HL-60 (cell line): ENCODE data around the gene A4GALT.

Source experiments
- DNase-seq, 2 experiments: peaks; one replicate each; pipeline ENCODE4 v3.0.0-alpha.2; 2010 to 2020; ENCODE audit warnings: low read depth in 1 of 2, low spot score in 1 of 2
- H3K27ac ChIP-seq: fragments of 250-450 bp; sonication (Bioruptor Pico); replicated peaks from 2 replicates; pipeline ENCODE4 v1.5.1; 2020; ENCODE audit warnings: mild to moderate bottlenecking, moderate library complexity
- H3K27me3 ChIP-seq: fragments of 250-450 bp; sonication (Bioruptor Pico); 2 replicates; pipeline ENCODE4 v1.5.1; 2021; ENCODE audit warnings: mild to moderate bottlenecking, moderate library complexity; ENCODE audit not compliant: insufficient read depth, poor library complexity, severe bottlenecking
- H3K4me3 ChIP-seq: replicated peaks from 2 replicates; pipeline ENCODE4 v1.5.1; 2011; ENCODE audit warnings: mild to moderate bottlenecking, control low read depth, low read length; ENCODE audit not compliant: insufficient read depth
- CTCF ChIP-seq: IDR thresholded peaks from one replicate; pipeline ENCODE4 v1.5.1; 2011; ENCODE audit warnings: low read length, control low read depth, inconsistent platforms; ENCODE audit not compliant: insufficient read depth
- GABPA ChIP-seq: IDR thresholded peaks from 2 replicates; pipeline ENCODE4 v1.6.1; 2012; ENCODE audit warnings: low read depth
- POLR2AphosphoS5 ChIP-seq: IDR thresholded peaks from 2 replicates; pipeline ENCODE4 v1.6.1; 2012; ENCODE audit warnings: low read depth
- REST ChIP-seq: IDR thresholded peaks from 2 replicates; pipeline ENCODE4 v1.6.1; 2012; ENCODE audit warnings: low read depth; ENCODE audit not compliant: insufficient replicate concordance
- SPI1 ChIP-seq: IDR thresholded peaks from 2 replicates; pipeline ENCODE4 v1.6.1; 2012; ENCODE audit warnings: low read depth, mild to moderate bottlenecking, borderline replicate concordance

Gene A4GALT

GRCh38 chr22:42768385-42769035 lies 47.8 kb upstream of the A4GALT start:
- H3K27me3 ChIP-seq: no peaks in the 10 kb centered on the region
- no peak for DNase-seq
- no peak overlapping the region for H3K27ac ChIP-seq
- H3K4me3 ChIP-seq: no peak overlapping the region
- TF ChIP-seq SPI1 (no peak), GABPA (no peak), POLR2AphosphoS5 (no peak), REST (no peak)

- Histone ChIP-seq H3K27me3 (no peaks in the 10 kb centered on the region), H3K27ac (peak overlapping the region; percentile 43), H3K4me3 (no peak overlapping the region)
- TF ChIP-seq GABPA (no peak), REST (no peak), SPI1 (peak; percentile 89), POLR2AphosphoS5 (peak; percentile 69), CTCF (no peak)
- DNase-seq: peak; percentile 35 to 88
Observed at GRCh38 chr22:42766860-42767259, 46.2 kb upstream of the A4GALT start.

- Histone ChIP-seq H3K27me3 (no peaks in the 10 kb centered on the region), H3K4me3 (no peak overlapping the region), H3K27ac (no peak overlapping the region)
- TF ChIP-seq SPI1 (no peak), POLR2AphosphoS5 (no peak), CTCF (no peak), REST (no peak), GABPA (no peak)
- DNase-seq: no peak
Observed at GRCh38 chr22:42764895-42765363, 44.3 kb upstream of the A4GALT start.
